GM18508 (cell line): ENCODE data around the gene PTGDS.

ENCODE experiments used
- ATAC-seq: cut with Tn5 transposase; IDR thresholded peaks from one replicate; pipeline ENCODE4 v1.9.1; 2021; ENCODE audit warnings: moderate number of reproducible peaks; ENCODE audit not compliant: insufficient read depth, unreplicated experiment

Gene PTGDS

GRCh38 chr9:136977223-136977622 is at the start of gene PTGDS:
PTGDS (plus strand) TSS chr9:136977504; CDS start chr9:136977579, 75 bp downstream.
- no peak for ATAC-seq

DNA sequence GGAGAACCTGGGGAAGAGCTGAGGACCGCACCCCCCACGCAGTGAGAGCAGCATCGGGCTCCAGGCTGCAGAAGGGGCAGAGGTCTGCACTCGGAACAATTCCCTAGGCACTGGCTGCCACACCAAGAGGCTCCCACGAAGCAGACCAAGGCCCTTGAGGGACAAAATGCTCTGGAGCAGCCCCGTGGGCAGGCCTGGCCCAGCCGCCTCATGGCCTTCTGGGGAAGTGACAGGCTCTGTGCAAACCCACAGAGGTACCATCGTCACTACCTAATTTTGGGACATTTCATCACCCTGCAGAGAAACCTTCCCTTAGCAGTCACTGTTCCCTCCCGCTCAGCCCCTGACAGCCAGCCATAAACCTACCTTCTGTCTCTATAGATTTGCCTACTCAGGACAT is 48.7 kb upstream of the PTGDS start:
- ATAC-seq = no peak

DNA sequence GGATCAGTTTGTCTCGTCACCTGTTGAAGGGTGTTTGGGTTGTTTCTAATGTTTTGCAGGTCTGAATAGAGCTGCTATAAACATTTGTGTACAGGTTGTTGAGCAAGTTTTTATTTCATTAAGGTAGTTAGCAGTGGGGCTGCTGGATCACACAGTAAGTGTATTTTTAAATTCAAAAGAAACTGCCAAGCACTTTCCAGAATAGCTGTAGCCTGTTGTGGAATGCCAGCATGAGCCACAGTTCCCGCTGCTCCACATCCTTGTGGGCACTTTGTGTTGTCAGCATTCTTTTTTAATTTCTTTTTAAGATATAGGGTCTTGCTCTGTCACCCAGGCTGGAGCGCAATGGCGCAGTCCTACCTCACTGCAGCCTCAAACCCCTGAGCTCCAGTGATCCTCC is 47.3 kb upstream of the PTGDS start:
- ATAC-seq = no peak

DNA sequence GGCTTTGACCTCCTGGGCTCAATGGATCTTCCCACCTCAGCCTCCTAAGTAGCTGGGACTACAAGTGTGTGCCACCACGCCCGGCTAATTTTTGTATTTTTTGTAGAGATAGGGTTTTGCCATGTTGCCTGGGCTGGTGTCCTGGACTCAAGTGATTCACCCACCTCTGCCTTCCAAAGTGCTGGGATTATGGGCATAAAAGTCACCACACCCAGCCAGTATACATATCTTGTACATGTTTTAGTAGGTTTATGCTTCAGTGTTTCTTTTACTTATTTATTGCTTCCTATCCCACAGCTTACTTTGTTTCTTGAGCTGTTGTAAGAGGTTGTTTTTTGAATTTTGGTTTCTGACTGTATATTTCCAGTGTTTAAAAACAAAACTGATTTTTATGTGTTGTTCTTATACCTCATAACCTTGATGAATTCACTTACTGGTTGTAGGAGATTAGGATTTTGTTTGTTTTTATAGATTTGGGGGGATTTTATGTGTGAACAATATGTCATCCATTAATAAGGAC is 45.6 kb upstream of the PTGDS start:
- ATAC-seq = no peak

DNA sequence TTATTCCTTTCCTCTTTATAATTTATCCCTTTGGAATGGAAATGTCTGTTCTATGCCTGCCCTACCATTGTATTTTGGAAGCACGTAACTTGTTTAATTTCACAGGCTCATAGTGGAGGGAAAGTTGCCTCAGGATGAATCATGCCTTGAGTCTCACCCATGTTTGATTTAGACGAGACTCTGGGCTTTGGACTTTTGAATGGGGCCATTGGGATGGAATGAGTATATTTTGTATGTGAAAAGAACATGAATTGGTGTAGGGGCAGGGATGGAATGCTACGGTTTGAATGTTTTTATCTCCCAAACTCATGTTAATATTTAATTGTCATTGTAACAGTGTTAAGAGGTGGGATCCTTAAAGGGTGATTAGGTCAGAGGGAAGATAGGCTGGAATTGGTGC is 43.0 kb upstream of the PTGDS start:
- ATAC-seq = no peak

GRCh38 chr9:136935651-136936050 is 41.7 kb upstream of the PTGDS start:
- no peak for ATAC-seq

- no peak for ATAC-seq
Observed at GRCh38 chr9:136936645-136937170, 40.6 kb upstream of the PTGDS start.

GRCh38 chr9:136937186-136938001 is 39.9 kb upstream of the PTGDS start:
- no peak for ATAC-seq

DNA sequence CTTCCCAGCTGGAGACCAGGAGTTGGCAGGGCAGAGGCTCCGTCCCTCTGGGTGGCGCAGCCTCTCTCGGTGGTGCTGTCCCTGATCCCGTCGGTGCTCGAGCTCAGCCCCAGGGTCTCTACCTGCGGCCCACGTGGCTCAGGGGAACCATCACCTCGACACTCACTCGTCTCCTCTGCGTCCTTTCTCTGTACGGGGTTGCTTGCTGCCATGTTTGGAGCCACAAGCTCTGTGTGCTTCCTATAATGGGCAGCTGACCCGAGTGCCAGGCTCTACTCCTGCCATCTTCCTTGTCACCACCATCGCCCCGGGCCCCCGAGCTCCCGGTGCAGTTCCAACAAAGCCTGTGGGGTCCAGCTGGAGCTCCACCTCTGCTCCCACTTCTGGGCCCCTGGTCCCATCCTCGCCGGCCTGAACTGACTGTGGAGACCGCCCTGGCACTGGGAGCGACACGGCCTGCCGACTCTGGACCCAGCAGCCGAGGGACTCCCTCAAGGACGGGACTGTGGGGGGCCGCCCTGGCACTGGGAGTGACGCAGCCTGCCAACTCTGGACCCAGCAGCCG is 37.8 kb upstream of the PTGDS start:
- no peak for ATAC-seq

DNA sequence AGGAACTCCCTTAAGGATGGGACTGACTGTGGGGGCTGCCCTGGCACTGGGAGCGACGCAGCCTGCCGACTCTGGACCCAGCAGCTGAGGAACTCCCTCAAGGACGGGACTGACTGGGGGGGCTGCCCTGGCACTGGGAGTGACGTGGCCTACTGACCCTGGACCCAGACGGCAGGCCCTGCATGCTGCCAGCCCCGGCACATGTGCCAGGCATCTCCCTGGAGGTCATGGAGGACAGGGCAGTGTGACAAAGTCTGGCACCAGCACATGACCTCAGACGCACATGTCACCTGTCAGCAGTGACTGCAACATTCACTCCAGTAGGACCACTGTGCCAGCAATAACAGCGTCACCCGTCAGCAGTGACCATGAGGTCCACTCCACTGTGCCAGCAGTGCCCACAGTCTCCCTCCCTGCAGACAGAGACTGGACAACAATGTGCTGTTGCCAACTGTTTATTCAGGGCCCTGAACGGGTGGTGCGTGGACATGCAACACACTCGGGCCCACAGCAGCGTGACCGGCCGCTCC is 37.2 kb upstream of the PTGDS start:
- no peak for ATAC-seq

GRCh38 chr9:136940526-136941230 is 36.6 kb upstream of the PTGDS start:
- ATAC-seq = no peak

GRCh38 chr9:136941231-136942111 is 35.8 kb upstream of the PTGDS start:
- ATAC-seq = no peak

DNA sequence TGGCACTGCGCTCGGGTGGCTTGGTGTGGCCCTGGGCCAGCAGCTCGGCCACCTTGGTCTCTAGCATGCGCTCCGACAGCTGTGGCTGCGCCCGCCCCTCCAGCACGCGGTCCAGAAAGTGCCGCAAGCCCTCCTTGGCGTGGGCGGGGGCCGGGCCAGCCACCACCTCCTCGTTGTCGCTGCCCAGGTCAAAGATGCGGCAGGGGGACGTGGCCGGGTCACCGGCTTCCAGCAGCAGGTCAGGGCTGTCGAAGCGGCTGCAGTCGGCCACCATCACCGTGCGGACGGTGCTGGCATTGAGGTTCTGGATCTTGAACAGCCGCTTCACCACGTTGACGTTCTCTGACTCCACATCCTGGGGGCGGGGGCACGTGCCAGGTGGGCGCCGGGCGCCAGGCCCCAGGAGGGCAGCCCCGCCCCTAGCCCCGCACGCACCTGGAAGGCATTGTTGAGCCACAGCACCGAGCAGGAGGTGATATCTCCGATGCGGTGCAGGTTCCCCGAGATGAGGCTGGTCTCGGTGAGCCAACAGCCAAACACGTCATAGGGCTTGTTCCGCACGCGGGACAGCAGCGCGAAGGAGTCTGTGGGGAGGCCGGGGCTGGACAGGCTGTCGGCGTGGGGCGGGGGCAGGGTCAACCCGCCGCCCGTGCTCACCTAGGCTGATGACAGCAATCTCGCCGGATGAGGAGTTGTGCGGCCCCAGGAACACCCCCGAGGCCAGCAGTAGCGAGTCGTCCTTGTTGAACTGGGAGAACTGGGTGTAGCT is 35.0 kb upstream of the PTGDS start:
- ATAC-seq = no peak

DNA sequence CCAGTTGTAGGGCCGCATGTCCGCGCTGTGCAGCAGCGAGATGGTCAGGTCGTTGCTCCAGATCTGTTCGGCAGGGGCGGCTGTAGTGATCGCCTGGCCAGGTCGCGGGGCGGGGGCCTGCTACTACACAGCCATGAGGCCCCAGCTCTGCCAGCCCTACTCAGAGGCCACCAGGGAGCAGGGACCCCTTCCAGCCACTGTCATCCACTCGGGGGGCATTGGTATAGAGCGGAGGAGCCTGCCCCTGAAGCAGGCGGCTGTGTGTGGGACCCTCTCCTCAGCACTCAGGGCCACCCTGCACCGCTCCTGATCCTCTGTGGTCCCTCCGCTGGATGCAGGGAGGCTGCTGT is 34.4 kb upstream of the PTGDS start:
- no peak for ATAC-seq

GRCh38 chr9:136943291-136944211 is 33.8 kb upstream of the PTGDS start:
- no peak for ATAC-seq

GRCh38 chr9:136944212-136944518 is 33.1 kb upstream of the PTGDS start:
- no peak for ATAC-seq

GRCh38 chr9:136944519-136945332 is 32.6 kb upstream of the PTGDS start, which contains the start of the genes C8G and FBXW5:
C8G (plus strand) TSS chr9:136945243; CDS start chr9:136945321, 78 bp downstream.
FBXW5 (minus strand) TSS chr9:136944738; CDS start chr9:136944083, 655 bp downstream.
- no peak for ATAC-seq
